GM18519 (cell line): ENCODE data around the gene SENP8.
"Not testable (repeated sequence)": the region's sequence is repeated elsewhere in the genome, so short reads cannot be mapped to it uniquely, and the experiment has no call there.

Source experiments
- ATAC-seq: cut with Tn5 transposase; IDR thresholded peaks from one replicate; pipeline ENCODE4 v1.9.1; 2021; ENCODE audit warnings: mild to moderate bottlenecking, moderate library complexity; ENCODE audit not compliant: unreplicated experiment, low FRiP score

Gene SENP8

GRCh38 chr15:72154316-72154715 lies 36.1 kb downstream of the SENP8 start:
- no peak for ATAC-seq

GRCh38 chr15:72155003-72155621 lies 36.9 kb downstream of the SENP8 start:
- ATAC-seq = no peak

- no peak for ATAC-seq
These were observed 37.7 kb downstream of the SENP8 start for GRCh38 chr15:72155635-72156616.

GRCh38 chr15:72156928-72157327 lies 38.7 kb downstream of the SENP8 start:
- no peak for ATAC-seq

GRCh38 chr15:72160696-72161245 lies 42.6 kb downstream of the SENP8 start:
- ATAC-seq = no peak

GRCh38 chr15:72161361-72162132 lies 43.3 kb downstream of the SENP8 start:
- no peak for ATAC-seq

- ATAC-seq = no peak
These were observed 44.4 kb downstream of the SENP8 start for GRCh38 chr15:72162569-72162968.

- ATAC-seq = no peak
These were observed 45.5 kb downstream of the SENP8 start for GRCh38 chr15:72163719-72164118.

GRCh38 chr15:72166716-72167417 lies 48.7 kb downstream of the SENP8 start:
- no peak for ATAC-seq

GRCh38 chr15:72167445-72167844 lies 49.2 kb downstream of the SENP8 start:
- no peak for ATAC-seq

- no peak for ATAC-seq
These were observed 50.1 kb downstream of the SENP8 start for GRCh38 chr15:72168131-72168807.

GRCh38 chr15:72168808-72169190 lies 50.6 kb downstream of the SENP8 start:
- no peak for ATAC-seq

GRCh38 chr15:72169236-72169920 lies 51.2 kb downstream of the SENP8 start:
- ATAC-seq = no peak

GRCh38 chr15:72169921-72170611 lies 51.9 kb downstream of the SENP8 start:
- ATAC-seq = no peak

GRCh38 chr15:72170691-72171090 lies 52.5 kb downstream of the SENP8 start:
- ATAC-seq = no peak

GRCh38 chr15:72171978-72172377 lies 53.8 kb downstream of the SENP8 start:
- not testable (repeated sequence) for ATAC-seq

- ATAC-seq = no peak
These were observed 54.6 kb downstream of the SENP8 start for GRCh38 chr15:72172796-72173195.

GRCh38 chr15:72173401-72173800 lies 55.2 kb downstream of the SENP8 start:
- no peak for ATAC-seq
